Fibroblast of skin of scalp (primary cell): ENCODE data around the gene BPIFB4. TPM values are rescaled to one million over a fixed set of nuclear protein-coding genes. Genes with fewer than 3 reads are reported as not detected.
"Not testable (repeated sequence)": the region's sequence is repeated elsewhere in the genome, so short reads cannot be mapped to it uniquely, and the experiment has no call there.

ENCODE experiments used
- DNase-seq: peaks from one replicate; pipeline ENCODE4 v3.0.0-alpha.2; 2013
- polyA plus RNA-seq, 2 experiments: library from polyadenylated mRNA; unstranded; fragments of 120-200 nt; gene quantifications; one replicate each; pipeline ENCODE4 v1.2.1, GENCODE V29; 2013; ENCODE audit not compliant: insufficient read length in 2 of 2

The BPIFB4 gene
- not detected for polyA plus RNA-seq (2013, experiment 1 of 2; ENCODE audit: insufficient read length)
- not detected for polyA plus RNA-seq (2013, experiment 2 of 2; ENCODE audit: insufficient read length)

DNA sequence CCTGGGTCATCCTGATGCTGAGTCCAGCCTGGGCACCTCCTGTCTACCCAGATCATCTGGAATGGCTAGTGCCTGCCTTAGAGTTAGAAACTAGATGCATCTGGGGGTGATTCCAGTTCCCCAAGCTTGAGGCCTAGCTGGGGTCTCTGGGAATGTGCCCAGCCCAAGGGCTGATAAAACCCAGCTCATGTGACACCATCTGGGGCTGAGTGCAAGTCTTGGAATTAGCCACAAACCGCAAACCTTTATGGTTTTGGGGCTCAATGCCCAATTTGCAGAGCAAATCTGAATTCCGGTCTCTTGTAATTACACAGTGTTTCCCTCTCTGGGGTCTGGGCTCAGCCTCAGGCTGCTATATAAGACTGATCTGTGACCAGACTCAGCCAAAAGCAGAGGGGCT is at the start of gene BPIFB4:
TSS of gene BPIFB4 (plus strand) at position 385 of the 400 bp plus-strand sequence. CDS start 1,884 bp downstream, outside the sequence.
- peak; percentile 14 for DNase-seq

DNA sequence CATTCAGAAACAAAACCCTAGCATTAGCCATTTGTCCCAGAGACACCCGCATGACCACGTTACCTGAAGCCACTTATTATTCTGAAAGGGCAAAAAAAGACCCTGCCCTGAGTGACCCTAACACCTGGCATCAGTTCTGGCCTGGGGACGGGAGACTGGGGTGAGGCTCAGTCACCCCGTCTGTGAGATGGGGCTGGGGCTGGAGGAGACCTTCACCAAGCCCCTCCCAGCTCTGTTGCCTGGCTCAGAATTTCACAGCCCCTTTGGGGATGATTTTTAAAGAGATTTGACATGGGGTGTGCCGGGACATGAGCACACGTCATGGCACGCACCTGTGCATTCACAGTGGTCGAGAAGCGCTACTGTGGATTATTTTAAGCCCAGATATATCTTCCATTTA is 49.4 kb upstream of the BPIFB4 start:
- no peak for DNase-seq

- no peak for DNase-seq
Observed at GRCh38 chr20:33030569-33030968, 48.9 kb upstream of the BPIFB4 start.

DNA sequence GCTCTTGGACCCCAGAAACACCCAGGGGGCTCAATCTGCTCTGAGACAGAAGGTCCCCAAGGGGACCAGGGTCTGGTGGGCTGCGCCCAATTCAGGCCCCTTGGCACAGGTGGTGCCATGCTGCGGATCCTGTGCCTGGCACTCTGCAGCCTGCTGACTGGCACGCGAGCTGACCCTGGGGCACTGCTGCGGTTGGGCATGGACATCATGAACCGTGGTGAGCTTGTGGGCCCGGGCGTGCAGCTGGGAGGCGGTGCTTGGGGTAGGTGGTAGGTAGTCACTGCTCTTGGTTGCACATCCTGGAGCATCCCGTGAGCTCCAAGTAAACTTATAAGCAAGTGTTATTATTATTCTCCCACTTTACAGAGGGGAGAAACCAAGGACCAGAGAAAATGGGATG is 47.9 kb upstream of the BPIFB4 start, which contains the start of gene BPIFB6:
TSS of gene BPIFB6 (plus strand) at position 118 of the 400 bp plus-strand sequence. CDS start at position 118, 0 bp downstream.
- DNase-seq: no peak

DNA sequence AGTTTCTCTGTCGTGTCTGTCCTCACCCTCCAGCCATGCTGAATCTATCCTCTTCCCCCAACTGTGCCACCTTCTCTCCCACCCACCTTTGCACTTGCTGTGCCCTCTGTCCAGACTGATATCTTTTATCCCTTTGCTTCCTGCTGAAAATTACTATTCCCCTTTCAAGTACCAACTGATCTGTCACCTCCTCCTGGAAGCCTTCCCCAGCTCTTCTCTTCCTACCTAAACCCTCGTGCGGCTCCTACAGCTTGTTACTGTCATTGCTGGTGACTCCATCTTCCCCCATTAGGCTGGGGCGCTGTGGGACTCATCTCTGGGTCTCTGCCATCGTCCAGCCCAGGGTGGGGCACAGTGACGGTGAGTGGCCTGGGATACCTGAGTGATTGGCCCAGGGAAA is 46.9 kb upstream of the BPIFB4 start:
- no peak for DNase-seq

DNA sequence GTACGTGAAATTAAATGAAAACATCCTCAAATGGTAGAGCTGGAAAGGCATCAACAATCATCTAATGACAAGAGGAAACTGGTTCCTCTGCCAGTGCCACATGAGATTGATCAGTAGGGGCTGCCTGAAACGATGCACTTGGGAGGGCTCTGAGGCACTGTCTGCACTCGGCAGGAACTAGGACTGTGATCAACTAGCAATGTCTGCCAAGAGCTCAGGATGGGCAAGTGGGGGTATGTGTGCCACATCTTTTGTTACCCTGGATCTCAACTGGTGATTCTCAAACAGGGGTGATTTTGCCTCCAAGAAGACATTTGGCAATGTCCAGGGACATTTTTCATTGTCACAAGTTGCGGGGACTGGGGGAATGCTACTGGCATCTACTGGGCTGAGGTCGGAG is 46.1 kb upstream of the BPIFB4 start:
- DNase-seq: no peak

DNA sequence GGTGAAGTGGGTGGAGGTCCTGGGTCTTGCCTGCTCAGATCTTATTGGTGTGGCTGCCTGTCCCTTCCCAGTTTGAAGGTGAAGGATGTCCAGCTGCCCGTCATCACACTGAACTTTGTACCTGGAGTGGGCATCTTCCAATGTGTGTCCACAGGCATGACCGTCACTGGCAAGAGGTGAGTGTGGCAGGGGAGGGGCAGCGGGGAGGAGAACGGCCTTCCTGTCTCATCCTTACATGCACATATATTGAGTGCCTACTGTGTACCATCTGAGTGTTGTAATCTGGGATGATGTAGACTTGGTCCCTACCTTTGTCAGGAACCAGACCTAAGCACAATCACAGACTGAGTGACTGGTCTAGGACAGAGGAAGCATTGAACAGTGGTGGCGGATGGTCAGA is 45.3 kb upstream of the BPIFB4 start:
- DNase-seq: no peak

DNA sequence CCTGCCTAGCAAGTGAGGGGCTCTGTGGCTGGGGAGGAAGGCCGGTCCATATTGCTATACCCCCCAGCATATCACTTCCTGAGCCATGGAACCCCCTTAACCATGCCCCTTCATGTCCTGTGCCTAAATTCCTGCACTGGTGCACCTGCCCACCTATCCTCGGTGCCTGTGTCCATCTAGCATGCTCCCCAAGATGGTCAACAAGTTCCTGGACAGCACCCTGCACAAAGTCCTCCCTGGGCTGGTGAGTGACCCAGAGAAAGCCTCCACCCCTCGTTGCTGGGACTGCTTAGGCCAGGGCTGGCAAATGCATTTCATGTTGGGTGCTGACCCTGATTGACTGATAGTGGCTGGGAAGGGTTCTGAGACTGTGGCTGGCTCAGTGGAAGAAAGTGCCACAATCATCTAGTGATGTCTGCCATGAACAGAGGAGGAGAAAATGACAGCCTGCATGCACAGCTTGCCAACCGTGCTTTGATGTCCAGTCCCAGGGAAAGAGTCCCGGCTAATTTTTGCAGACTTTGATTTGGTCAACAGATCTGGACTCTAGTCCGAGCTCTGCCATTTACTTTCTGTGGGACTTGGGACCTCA is 44.4 kb upstream of the BPIFB4 start:
- no peak for DNase-seq

DNA sequence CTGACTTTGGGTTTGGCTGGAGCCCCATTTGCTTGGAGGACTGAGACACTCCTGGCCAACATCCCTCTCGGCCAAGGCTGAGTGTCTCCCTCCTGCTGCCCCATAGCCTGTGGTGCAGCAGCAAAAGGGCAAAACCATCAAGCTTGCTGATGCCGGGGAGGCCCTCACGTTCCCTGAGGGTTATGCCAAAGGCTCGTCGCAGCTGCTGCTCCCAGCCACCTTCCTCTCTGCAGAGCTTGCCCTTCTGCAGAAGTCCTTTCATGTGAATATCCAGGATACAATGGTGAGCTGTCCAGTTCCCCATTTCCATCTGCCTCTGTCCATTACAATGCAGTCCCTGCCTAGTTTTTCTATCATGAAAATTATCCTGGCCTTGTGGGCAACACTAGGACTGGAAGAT is 42.0 kb upstream of the BPIFB4 start:
- no peak for DNase-seq

- DNase-seq: no peak
Observed at GRCh38 chr20:33038243-33038642, 41.2 kb upstream of the BPIFB4 start.

DNA sequence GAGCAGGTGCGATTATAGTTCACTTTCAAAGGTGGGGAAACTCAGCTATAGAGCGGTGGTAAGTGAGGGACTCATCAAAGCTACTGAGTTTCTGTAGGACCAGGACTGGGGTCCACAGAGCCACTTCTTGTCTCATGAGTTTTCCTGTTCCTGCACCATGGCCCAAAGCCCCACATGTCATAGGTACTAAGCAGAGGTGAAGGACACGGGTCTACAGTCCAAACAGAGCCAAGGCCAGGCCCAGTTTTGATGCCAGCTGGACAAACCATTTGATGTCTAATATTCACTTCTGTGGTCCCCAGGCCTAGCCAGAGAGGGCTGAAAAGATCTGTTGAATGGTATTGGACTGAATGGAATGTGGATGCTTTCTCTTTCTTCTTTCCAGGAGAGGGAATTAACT is 37.0 kb upstream of the BPIFB4 start:
- no peak for DNase-seq

- no peak for DNase-seq
Observed at GRCh38 chr20:33042983-33043730, 36.3 kb upstream of the BPIFB4 start.

DNA sequence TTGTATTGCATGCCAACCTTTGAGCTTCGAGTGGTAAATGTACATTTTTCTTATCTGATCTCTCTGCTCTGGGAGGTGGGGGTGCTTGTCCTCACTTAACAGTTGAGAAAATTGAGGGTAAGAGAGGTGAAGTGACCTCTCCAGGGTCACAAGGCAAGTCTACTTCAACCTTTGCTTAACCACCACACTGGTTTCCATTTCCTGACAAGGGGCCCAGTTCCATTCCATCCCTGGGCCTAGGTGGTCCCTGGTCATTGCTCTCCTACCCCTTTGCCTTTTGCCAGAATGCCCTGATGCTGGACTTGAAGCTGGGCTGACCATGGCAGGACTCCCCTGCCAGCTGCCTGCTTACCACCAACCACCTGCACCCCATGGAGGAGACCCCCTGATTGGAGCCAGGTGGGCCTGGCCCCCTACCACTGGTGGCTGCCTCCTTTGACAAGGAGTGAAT is 35.7 kb upstream of the BPIFB4 start:
- DNase-seq: no peak

DNA sequence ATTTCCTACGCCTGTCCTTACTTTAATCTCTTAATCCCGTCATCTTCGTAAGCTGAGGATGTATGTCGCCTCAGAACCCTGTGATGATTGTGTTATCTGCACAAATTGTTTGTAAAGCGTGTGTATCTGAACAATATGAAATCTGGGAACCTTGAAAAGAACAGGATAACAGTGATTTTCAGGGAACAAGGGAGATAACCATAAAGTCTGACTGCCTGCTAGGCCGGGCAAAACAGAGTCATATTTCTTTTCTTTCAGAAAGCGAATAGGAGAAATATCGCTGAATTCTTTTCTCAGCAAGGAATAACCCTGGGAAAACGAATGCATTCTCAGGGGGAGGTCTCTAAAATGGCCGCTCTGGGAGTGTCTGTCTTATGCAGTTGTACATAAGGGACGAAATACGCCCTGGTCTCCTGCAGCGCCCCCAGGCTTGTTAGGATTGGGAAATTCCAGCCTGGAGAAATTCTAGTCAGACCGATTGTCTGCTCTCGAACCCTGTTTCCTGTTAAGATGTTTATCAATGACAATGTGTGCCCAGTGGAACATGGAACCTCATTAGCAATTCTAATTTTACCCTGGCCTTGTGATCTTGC is 34.2 kb upstream of the BPIFB4 start:
- not testable (repeated sequence) for DNase-seq

GRCh38 chr20:33046412-33046811 is 33.0 kb upstream of the BPIFB4 start:
- DNase-seq: no peak

DNA sequence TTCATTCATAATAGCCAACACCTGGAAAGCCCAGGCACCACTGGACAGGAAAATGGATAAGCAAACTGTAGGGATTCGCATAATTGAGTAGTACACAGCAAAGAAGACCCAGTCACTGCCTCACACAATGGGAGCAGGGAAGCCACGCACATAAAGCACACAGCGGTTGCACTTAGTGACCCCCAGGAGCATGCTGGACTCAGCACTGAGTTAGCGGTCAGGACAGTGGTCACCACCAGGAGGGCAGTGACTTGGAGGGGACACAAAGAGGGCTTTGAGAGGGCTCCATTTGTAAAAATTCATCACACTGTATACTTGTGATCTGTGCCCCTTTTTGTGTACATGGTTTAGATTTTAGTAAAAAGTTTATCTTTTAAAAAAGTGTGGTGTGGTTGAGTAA is 28.1 kb upstream of the BPIFB4 start:
- no peak for DNase-seq

GRCh38 chr20:33053291-33054106 is 25.9 kb upstream of the BPIFB4 start, which contains the start of gene BPIFB3:
TSS of gene BPIFB3 (plus strand) at chr20:33053903. CDS start at chr20:33055436, 1,533 bp downstream.
- no peak for DNase-seq

DNA sequence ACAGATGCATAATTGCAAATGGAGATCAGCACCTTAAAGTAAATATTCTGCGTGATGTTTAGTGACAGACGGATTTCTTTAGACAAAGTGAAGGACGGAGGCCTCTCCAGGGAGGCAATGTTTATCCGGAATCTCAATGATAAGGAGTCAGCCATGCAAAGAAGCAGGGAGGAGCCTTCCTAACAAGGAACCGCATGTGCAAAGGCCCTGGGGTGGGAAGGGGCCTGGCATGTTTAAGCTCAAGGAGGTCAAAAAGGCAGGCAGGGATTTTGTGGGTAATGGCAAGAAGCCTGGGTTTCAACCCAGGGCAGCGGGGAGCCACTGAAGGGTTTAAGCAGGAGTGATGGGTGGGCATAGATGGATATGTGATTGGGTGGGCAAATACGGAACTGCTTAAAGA is 25.1 kb upstream of the BPIFB4 start:
- no peak for DNase-seq

DNA sequence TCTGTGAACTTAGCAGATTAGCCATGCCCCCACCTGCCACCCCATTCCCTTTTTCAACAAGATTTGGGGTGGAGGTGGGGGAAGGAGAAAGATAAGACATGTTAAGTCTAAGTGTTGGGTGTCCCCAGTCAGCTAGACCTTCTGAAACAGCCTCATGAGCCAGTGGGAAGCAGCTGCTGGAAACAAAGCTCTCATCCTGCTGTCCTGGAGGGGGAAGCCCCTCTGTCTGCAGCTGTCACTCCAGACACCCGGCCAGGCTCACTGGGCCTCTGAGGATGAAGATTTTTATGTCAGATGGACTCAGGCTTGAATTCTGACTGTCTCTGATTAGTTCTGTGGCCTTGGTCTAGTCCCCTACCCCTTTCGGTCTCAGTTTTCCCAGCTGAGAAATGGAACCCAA is 24.7 kb upstream of the BPIFB4 start:
- no peak for DNase-seq

DNA sequence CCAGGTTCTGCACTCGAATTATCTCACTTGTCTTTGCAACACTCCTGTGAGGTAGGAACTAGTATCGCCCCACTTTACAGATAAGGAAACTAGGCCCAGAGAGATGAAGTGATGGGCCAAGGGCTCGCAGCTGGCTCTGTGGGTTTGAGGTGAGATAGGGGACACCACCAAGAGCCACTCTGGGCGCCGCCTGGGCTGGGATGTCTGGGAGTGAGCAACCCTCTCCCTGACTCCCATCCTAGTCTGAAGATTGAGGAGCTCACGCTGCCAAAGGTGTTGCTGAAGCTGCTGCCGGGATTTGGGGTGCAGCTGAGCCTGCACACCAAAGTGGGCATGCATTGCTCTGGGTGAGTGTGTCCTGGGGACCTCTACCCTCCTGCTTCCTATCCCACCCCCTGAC is 20.3 kb upstream of the BPIFB4 start:
- no peak for DNase-seq

DNA sequence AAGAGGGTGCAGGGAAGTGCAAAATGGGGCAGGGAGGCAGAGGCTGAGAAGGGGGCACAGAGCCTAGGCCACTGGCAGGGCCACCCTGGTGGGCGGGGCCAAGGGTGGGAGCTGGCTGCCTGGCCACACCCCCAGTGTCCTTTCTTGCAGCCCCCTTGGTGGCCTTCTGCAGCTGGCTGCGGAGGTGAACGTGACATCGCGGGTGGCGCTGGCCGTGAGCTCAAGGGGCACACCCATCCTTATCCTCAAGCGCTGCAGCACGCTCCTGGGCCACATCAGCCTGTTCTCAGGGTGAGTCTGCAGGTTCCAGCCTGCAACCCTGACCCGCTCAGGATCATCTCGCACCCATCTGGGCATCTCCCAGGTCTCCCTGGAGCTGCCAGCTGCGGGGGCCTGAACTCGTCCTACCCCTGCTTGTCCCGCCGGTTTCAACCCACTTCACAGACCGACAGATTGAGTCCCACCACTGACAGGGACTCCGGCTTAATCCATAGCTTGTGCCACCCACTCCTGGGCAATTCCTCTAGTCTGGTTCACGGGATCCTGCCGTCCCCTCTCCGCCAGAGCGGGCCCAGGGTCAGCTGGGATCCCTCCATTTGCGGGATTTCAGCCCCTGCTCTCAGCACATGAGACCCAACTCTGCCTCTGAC is 19.6 kb upstream of the BPIFB4 start:
- no peak for DNase-seq

DNA sequence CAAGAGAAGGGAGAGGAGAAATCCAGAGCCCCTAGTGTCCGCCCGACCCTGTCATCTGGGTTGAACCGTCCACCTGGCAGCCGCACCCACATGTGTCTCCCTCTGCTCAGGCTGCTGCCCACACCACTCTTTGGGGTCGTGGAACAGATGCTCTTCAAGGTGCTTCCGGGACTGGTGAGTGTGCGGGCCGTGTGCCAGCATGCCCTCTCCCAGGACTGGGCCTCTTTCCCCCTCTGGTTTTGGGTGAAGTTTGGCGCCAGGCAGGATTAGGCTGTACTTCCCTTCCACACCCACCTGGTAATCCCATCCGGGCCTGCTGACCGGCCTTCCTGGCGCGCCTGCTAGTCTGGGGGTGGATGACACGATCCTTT is 17.8 kb upstream of the BPIFB4 start:
- no peak for DNase-seq
